H1 (cell line): Measurements from ENCODE around the gene TPM1. TPM values are rescaled to one million over a fixed set of nuclear protein-coding genes. Genes with fewer than 3 reads are reported as not detected.

Source experiments
- CTCF ChIA-PET: fragments of 300-600 bp; sonication (Branson Sonifier 250); formaldehyde crosslinking; loops from one replicate; lab custom pipeline; 2021; ENCODE audit not compliant: partially characterized antibody; lab: Charles Lee
- POLR2A ChIA-PET: fragments of 300-600 bp; sonication (Branson Sonifier 250); formaldehyde crosslinking; loops from one replicate; lab custom pipeline; 2021; ENCODE audit warnings: inconsistent platforms; ENCODE audit not compliant: partially characterized antibody; lab: Charles Lee
- DNase-seq, 2 experiments: peaks; one replicate each; pipeline versions ENCODE4 v3.0.0 to v3.0.0-alpha.2; 2010 to 2022; ENCODE audit warnings: low spot score in 2 of 2, low read depth in 1 of 2, mixed read lengths in 1 of 2
- FAIRE-seq: peaks from 2 replicates; lab custom pipeline; 2011; peaks lifted over from hg19 to GRCh38; lab: Jason Lieb, UNC
- H2AFZ ChIP-seq: 2 replicates; pipeline ENCODE4 v1.8.1; 2012; ENCODE audit warnings: low read length, inconsistent platforms
- H2AK5ac ChIP-seq: 2 replicates; pipeline ENCODE4 v1.6.1; 2013; ENCODE audit warnings: low read depth, low read length
- H2BK120ac ChIP-seq: replicated peaks from 2 replicates; pipeline ENCODE3; 2013; ENCODE audit warnings: low read depth, low read length, inconsistent platforms
- H2BK12ac ChIP-seq: 2 replicates; pipeline ENCODE4 v1.6.1; 2013; ENCODE audit warnings: low read depth, low read length
- H2BK15ac ChIP-seq: 2 replicates; pipeline ENCODE4 v1.6.1; 2013; ENCODE audit warnings: low read length
- H2BK20ac ChIP-seq: 2 replicates; pipeline ENCODE4 v1.6.1; 2013; ENCODE audit warnings: low read length
- H2BK5ac ChIP-seq: 2 replicates; pipeline ENCODE4 v1.6.1; 2013; ENCODE audit warnings: low read depth, low read length
- H3K14ac ChIP-seq: 2 replicates; pipeline ENCODE4 v1.6.1; 2013; ENCODE audit warnings: inconsistent platforms; ENCODE audit not compliant: insufficient read length
- H3K18ac ChIP-seq: 2 replicates; pipeline ENCODE4 v1.6.1; 2013; ENCODE audit warnings: low read length; ENCODE audit errors: extremely low read depth
- H3K23ac ChIP-seq: 2 replicates; pipeline ENCODE4 v1.6.1; 2013; ENCODE audit warnings: inconsistent platforms; ENCODE audit not compliant: insufficient read length
- H3K23me2 ChIP-seq: 2 replicates; pipeline ENCODE4 v1.6.1; 2013; ENCODE audit warnings: low read depth, low read length
- H3K27ac ChIP-seq: 2 replicates; pipeline ENCODE4 v1.6.1; 2011; ENCODE audit warnings: low read depth, low read length, inconsistent platforms
- H3K27me3 ChIP-seq, 4 experiments: replicated peaks in 1 of 4; 1 replicate in 1 of 4; 2 replicates in 3 of 4; pipeline versions ENCODE4 v1.6.1 to v1.8.1; 2011 to 2013; ENCODE audit warnings: low read length in 3 of 4, mild to moderate bottlenecking in 3 of 4, inconsistent platforms in 2 of 4, mixed read lengths in 2 of 4, moderate library complexity in 1 of 4; ENCODE audit not compliant: control insufficient read depth in 3 of 4, insufficient read depth in 3 of 4; ENCODE audit errors: extremely low read depth in 1 of 4
- H3K36me3 ChIP-seq, 4 experiments: 2 replicates each; pipeline versions ENCODE4 v1.6.1 to v1.8.1; 2011 to 2013; ENCODE audit warnings: mild to moderate bottlenecking in 4 of 4, low read length in 3 of 4, moderate library complexity in 2 of 4, control low read depth in 1 of 4, inconsistent platforms in 1 of 4; ENCODE audit not compliant: insufficient read depth in 4 of 4, control insufficient read depth in 2 of 4
- H3K4ac ChIP-seq: replicated peaks from 2 replicates; pipeline ENCODE3; 2013; ENCODE audit warnings: low read length, low read depth, mixed read lengths, inconsistent platforms; ENCODE audit not compliant: insufficient read length
- H3K4me1 ChIP-seq, 4 experiments: replicated peaks in 1 of 4; 1 replicate in 1 of 4; 2 replicates in 3 of 4; pipeline versions ENCODE4 v1.6.1 to v1.8.1; 2011 to 2013; ENCODE audit warnings: low read length in 3 of 4, inconsistent platforms in 2 of 4, mixed read lengths in 1 of 4; ENCODE audit not compliant: insufficient read depth in 4 of 4, control insufficient read depth in 3 of 4
- H3K4me2 ChIP-seq, 2 experiments: 2 replicates each; pipeline versions ENCODE4 v1.6.1 to v1.8.1; 2011 to 2013; ENCODE audit warnings: low read depth in 2 of 2, low read length in 2 of 2, control low read depth in 1 of 2, inconsistent platforms in 1 of 2, mild to moderate bottlenecking in 1 of 2; ENCODE audit not compliant: insufficient read depth in 1 of 2
- H3K4me3 ChIP-seq, 4 experiments: fragments of 200-600, 300-600 bp in 1 of 4; sonication (generic), shearing (Covaris generic), sonication (Bioruptor Twin) in 1 of 4; 2 replicates each; pipeline versions ENCODE4 v1.5.1 to v1.8.1; 2011 to 2016; ENCODE audit warnings: low read length in 4 of 4, low read depth in 3 of 4, control low read depth in 2 of 4, inconsistent platforms in 2 of 4, mild to moderate bottlenecking in 2 of 4, mixed read lengths in 1 of 4, moderate library complexity in 1 of 4; ENCODE audit not compliant: insufficient read depth in 2 of 4; ENCODE audit errors: extremely low read depth in 1 of 4
- H3K56ac ChIP-seq: replicated peaks from 2 replicates; pipeline ENCODE3; 2013; ENCODE audit warnings: low read depth, mild to moderate bottlenecking, mixed read lengths, low read length, inconsistent platforms; ENCODE audit not compliant: insufficient read length
- H3K79me1 ChIP-seq: 2 replicates; pipeline ENCODE4 v1.6.1; 2013; ENCODE audit warnings: low read depth, low read length, control low read depth
- H3K79me2 ChIP-seq, 2 experiments: 2 replicates each; pipeline versions ENCODE4 v1.6.1 to v1.8.1; 2012 to 2013; ENCODE audit warnings: low read length in 2 of 2, mild to moderate bottlenecking in 2 of 2, inconsistent platforms in 1 of 2; ENCODE audit not compliant: insufficient read depth in 2 of 2, control insufficient read depth in 1 of 2
- H3K9ac ChIP-seq, 4 experiments: replicated peaks in 1 of 4; 1 replicate in 1 of 4; 2 replicates in 3 of 4; pipeline versions ENCODE4 v1.6.1 to v1.8.1; 2011 to 2013; ENCODE audit warnings: low read depth in 3 of 4, low read length in 3 of 4, control low read depth in 2 of 4, mild to moderate bottlenecking in 2 of 4, moderate library complexity in 2 of 4, inconsistent platforms in 1 of 4; ENCODE audit errors: extremely low read depth in 1 of 4
- H3K9me3 ChIP-seq, 2 experiments: 2 replicates each; pipeline versions ENCODE4 v1.6.1 to v1.8.1; 2012 to 2013; ENCODE audit warnings: mild to moderate bottlenecking in 2 of 2, moderate library complexity in 2 of 2, control low read depth in 1 of 2, inconsistent platforms in 1 of 2, low read depth in 1 of 2, low read length in 1 of 2, mixed read lengths in 1 of 2; ENCODE audit not compliant: insufficient read depth in 2 of 2
- H4K20me1 ChIP-seq, 2 experiments: replicated peaks in 1 of 2; 2 replicates each; pipeline versions ENCODE3 to v1.8.1; 2011 to 2013; ENCODE audit warnings: inconsistent platforms in 2 of 2, low read length in 2 of 2, mild to moderate bottlenecking in 1 of 2; ENCODE audit not compliant: insufficient read depth in 2 of 2, control insufficient read depth in 1 of 2
- H4K5ac ChIP-seq: 2 replicates; pipeline ENCODE4 v1.6.1; 2013; ENCODE audit warnings: low read length, low read depth, mixed read lengths, inconsistent platforms; ENCODE audit not compliant: insufficient read length
- H4K8ac ChIP-seq: 2 replicates; pipeline ENCODE4 v1.8.0; 2013; ENCODE audit warnings: mild to moderate bottlenecking, moderate library complexity, low read length, inconsistent platforms; ENCODE audit not compliant: insufficient read depth; ENCODE audit errors: extremely low read depth
- H4K91ac ChIP-seq: replicated peaks from 2 replicates; pipeline ENCODE3; 2013; ENCODE audit warnings: low read length, mixed read lengths, inconsistent platforms; ENCODE audit not compliant: insufficient read length
- TAF7 ChIP-seq: optimal IDR thresholded peaks from 2 replicates; pipeline ENCODE3; 2011; ENCODE audit warnings: low read depth, mild to moderate bottlenecking, inconsistent platforms, low read length, moderate library complexity, borderline replicate concordance
- TCF12 ChIP-seq: IDR thresholded peaks from 2 replicates; pipeline ENCODE4 v1.6.1; 2011; ENCODE audit warnings: low read depth, mild to moderate bottlenecking, low read length
- WGBS, 2 experiments: shearing (Covaris generic) in 1 of 2; methylation state at CpG; one replicate each; pipeline versions ENCODE4 v1.1.6 to v1.1.7; 2013 to 2015; ENCODE audit warnings: low lambda C conversion rate in 2 of 2, mixed read lengths in 2 of 2, inconsistent platforms in 1 of 2, low coverage in 1 of 2, missing lambda C conversion rate in 1 of 2; ENCODE audit not compliant: insufficient replicate concordance in 2 of 2, insufficient coverage in 1 of 2, insufficient read length in 1 of 2; ENCODE audit errors: extremely low coverage in 1 of 2, missing lambda C conversion rate in 1 of 2; 5-methylcytosine and 5-hydroxymethylcytosine counted together
- polyA plus RNA-seq, 7 experiments: library from polyadenylated mRNA; depleted of rRNA in 3 of 7; stranded (reverse) in 5 of 7; unstranded in 2 of 7; fragments of >200 nt in 5 of 7; fragments of 200-250 nt in 2 of 7; gene quantifications; 1 replicate in 5 of 7; 2 replicates in 1 of 7; 4 replicates in 1 of 7; pipeline versions ENCODE4 v1.2.1 to v1.2.3, GENCODE V29; 2011 to 2013; ENCODE audit warnings: missing spikeins in 2 of 7, mixed read lengths in 2 of 7
- total RNA-seq: library from RNA; stranded (reverse); fragmentation: NEBNext Ultra II Directional; extraction: Animal tissue kit (Norgen Biotek cat#: 25700); gene quantifications from 2 replicates; pipeline ENCODE4 v1.2.1, GENCODE V29; 2021

The TPM1 gene
- total and polyA plus RNA-seq, 2 of the 8 experiments (the other 6 are each of a cell fraction or from before 2014, with no cell fraction given): 258 to 579 TPM

- Histone ChIP-seq H3K36me3 (peaks cover 35 to 88% (median 51%) of the 10 kb centered on the region in 4 experiments), H4K91ac (no peak overlapping the region), H3K27me3 (no peaks in the 10 kb centered on the region), H3K18ac (no peak overlapping the region), H3K23me2 (no peaks in the 10 kb centered on the region), H3K79me1 (peaks cover 5% of the 10 kb centered on the region; the same call in 1 of the 2 replicates), H4K5ac (no peak overlapping the region), H3K23ac (no peak overlapping the region), H3K27ac (no peak overlapping the region), H2BK120ac (no peak overlapping the region), H2BK15ac (no peak overlapping the region), H2AFZ (no peak overlapping the region), H4K8ac (no peak overlapping the region), H3K4me1 (peaks cover 0 to 6% (median 4%) of the 10 kb centered on the region in 4 experiments; a peak in 6 of 7 replicates), H2AK5ac (no peak overlapping the region), H3K4me2 (no peak overlapping the region), H3K14ac (no peak overlapping the region), H4K20me1 (peaks cover 0 to 13% of the 10 kb centered on the region in 2 experiments), H3K79me2 (peaks cover 6 to 58% of the 10 kb centered on the region in 2 experiments; a peak in 3 of 4 replicates), H3K56ac (no peak overlapping the region), H2BK12ac (no peak overlapping the region), H3K4me3 (no peak overlapping the region), H3K4ac (no peak overlapping the region), H3K9ac (no peak overlapping the region), H3K9me3 (no peaks in the 10 kb centered on the region), H2BK5ac (no peak overlapping the region), H2BK20ac (no peak overlapping the region)
- DNase-seq (no peak), FAIRE-seq (no peak)
- POLR2A ChIA-PET: interaction anchor here (0.6 to 30.9 kb wide), 10 partner anchors 10 to 705 kb away, joined by 3 to 635 read pairs (median 4); no protein-coding TSS in a partner anchor
- 94% methylated on average over 1 of the region's 1 CpG; no CpG with 5 or more reads in 1 of the 2 experiments for WGBS, 2 experiments
- CTCF ChIA-PET: interaction anchor here (0.8 to 1.4 kb wide), 3 partner anchors 8 to 255 kb away, joined by 3 to 4 read pairs (median 4); no protein-coding TSS in a partner anchor
- TF ChIP-seq TAF7 (no peak), TCF12 (no peak)
Observed at GRCh38 chr15:63054985-63055384, 12.4 kb downstream of the TPM1 start.
